Liver (tissue), 3 donors: ENCODE data around the gene CRYGA.
"Not testable (repeated sequence)": the region's sequence is repeated elsewhere in the genome, so short reads cannot be mapped to it uniquely, and the experiment has no call there.

Experiments used
- CTCF ChIP-seq: fragments of 150-350 bp; IDR thresholded peaks from 2 replicates; pipeline ENCODE4 v1.5.1; 2017; ENCODE audit warnings: improper control_type of control experiment, low read depth, low read length; ENCODE audit not compliant: missing input control
- RAD21 ChIP-seq, 2 donors: IDR thresholded peaks; 2 replicates each; pipeline ENCODE4 v1.6.1; 2016; ENCODE audit warnings: antibody characterized with exemption in 2 of 2, mild to moderate bottlenecking in 2 of 2
- SP1 ChIP-seq: IDR thresholded peaks from 2 replicates; pipeline ENCODE4 v1.6.1; 2018; ENCODE audit warnings: antibody characterized with exemption, mild to moderate bottlenecking
- TAF1 ChIP-seq: conservative IDR thresholded peaks from 2 replicates; pipeline ENCODE4 v1.6.1; 2016; ENCODE audit warnings: antibody characterized with exemption, mild to moderate bottlenecking
- YY1 ChIP-seq: IDR thresholded peaks from 2 replicates; pipeline ENCODE4 v1.6.1; 2016; ENCODE audit warnings: antibody characterized with exemption, mild to moderate bottlenecking
- ZBTB33 ChIP-seq: IDR thresholded peaks from 2 replicates; pipeline ENCODE4 v1.6.1; 2016; ENCODE audit warnings: antibody characterized with exemption
- TF ChIP-seq, protein P1 (sequence below): IDR thresholded peaks from 2 replicates; pipeline ENCODE4 v1.6.1; 2016; ENCODE audit warnings: antibody characterized with exemption
- donor health status: healthy.
- donor health status: healthy.

GRCh38 chr2:208112273-208112745, 51.1 kb downstream of the CRYGA start:
- TF ChIP-seq, protein P1, sequence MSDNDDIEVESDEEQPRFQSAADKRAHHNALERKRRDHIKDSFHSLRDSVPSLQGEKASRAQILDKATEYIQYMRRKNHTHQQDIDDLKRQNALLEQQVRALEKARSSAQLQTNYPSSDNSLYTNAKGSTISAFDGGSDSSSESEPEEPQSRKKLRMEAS, result not testable (repeated sequence)
- not testable (repeated sequence) for TF ChIP-seq CTCF; SP1; TAF1; YY1; RAD21 (IDR thresholded peaks at IDR 0.05); ZBTB33
